ENCODE data around the gene PDE11A.

The PDE11A gene

GRCh38 chr2:177598326-177599138 is 474.0 kb downstream of the PDE11A start:
- no peak for TF ChIP-seq CTCF (IDR thresholded peaks at IDR 0.05; ENCODE audit: extremely low read depth, insufficient read depth, missing control alignments)
- DNase-seq (ENCODE audit: low spot score) = no peak
- in situ Hi-C loops (cut with MboI; ENCODE audit: low pct_unique_long_range_greater_than_20kb, low sequenced_read_pairs, unreplicated experiment) = no loop called here

GRCh38 chr2:177597759-177598158 is 474.8 kb downstream of the PDE11A start:
- in situ Hi-C loops (cut with MboI; ENCODE audit: low pct_unique_long_range_greater_than_20kb, low sequenced_read_pairs, unreplicated experiment) = no loop called here
- no peak for TF ChIP-seq CTCF (IDR thresholded peaks at IDR 0.05; ENCODE audit: extremely low read depth, insufficient read depth, missing control alignments)
- DNase-seq (ENCODE audit: low spot score) = no peak

GRCh38 chr2:177596866-177597265 is 475.7 kb downstream of the PDE11A start:
- no peak for TF ChIP-seq CTCF (IDR thresholded peaks at IDR 0.05; ENCODE audit: extremely low read depth, insufficient read depth, missing control alignments)
- DNase-seq (ENCODE audit: low spot score) = no peak
- in situ Hi-C loops (cut with MboI; ENCODE audit: low pct_unique_long_range_greater_than_20kb, low sequenced_read_pairs, unreplicated experiment) = no loop called here

- in situ Hi-C loops (cut with MboI; ENCODE audit: low pct_unique_long_range_greater_than_20kb, low sequenced_read_pairs, unreplicated experiment) = no loop called here
- DNase-seq (ENCODE audit: low spot score) = no peak
- no peak for TF ChIP-seq CTCF (IDR thresholded peaks at IDR 0.05; ENCODE audit: extremely low read depth, insufficient read depth, missing control alignments)
These were observed 477.3 kb downstream of the PDE11A start for GRCh38 chr2:177595126-177595845.

DNA sequence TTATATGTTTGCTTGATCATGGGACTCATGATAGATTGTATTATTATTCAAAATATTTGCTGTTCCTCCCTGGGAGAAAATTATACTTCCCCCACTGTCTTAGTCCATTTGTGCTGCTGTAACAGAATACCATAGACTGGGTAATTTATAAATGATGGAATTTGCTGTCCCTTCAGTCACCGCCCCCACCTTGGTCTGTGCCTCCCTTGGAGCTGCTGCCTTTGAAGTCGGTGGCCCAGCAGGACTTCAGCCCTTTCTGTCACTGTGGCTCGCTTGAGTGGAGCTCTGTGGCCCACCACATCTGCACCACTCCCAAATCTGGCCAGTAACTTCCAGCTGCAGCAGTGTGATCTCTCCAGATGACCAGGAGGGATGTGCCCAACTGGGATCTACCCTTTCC is 479.2 kb downstream of the PDE11A start:
- in situ Hi-C loops (cut with MboI; ENCODE audit: low pct_unique_long_range_greater_than_20kb, low sequenced_read_pairs, unreplicated experiment) = no loop called here
- DNase-seq (ENCODE audit: low spot score) = no peak
- TF ChIP-seq CTCF (IDR thresholded peaks at IDR 0.05; ENCODE audit: extremely low read depth, insufficient read depth, missing control alignments) = no peak

DNA sequence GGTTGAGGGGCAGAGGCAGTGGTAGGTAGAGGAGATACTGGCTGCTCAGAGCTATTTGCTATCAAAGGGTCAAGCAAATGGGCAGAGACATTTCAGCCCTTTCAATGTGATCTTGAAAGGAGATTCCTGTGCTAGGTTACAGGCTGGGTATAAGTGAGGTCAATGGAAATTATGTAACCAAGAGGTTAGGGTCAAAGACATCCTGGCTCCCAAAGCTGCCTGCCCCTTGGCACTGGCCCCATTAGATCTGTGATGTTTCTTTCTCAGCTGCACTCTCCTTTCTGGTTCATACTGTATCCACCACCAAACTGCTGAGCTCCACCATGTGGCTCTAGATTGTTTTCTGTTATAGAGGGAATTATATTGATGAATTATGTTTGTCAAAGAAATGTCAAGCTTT is 479.6 kb downstream of the PDE11A start:
- no peak for DNase-seq (ENCODE audit: low spot score)
- no peak for TF ChIP-seq CTCF (IDR thresholded peaks at IDR 0.05; ENCODE audit: extremely low read depth, insufficient read depth, missing control alignments)
- in situ Hi-C loops (cut with MboI; ENCODE audit: low pct_unique_long_range_greater_than_20kb, low sequenced_read_pairs, unreplicated experiment) = no loop called here

All from GM13977 (cell line).